GM19025 (cell line): ENCODE data around the gene PPP1R9B.

Experiments
- ATAC-seq: cut with Tn5 transposase; IDR thresholded peaks from one replicate; pipeline ENCODE4 v1.9.1; 2021; ENCODE audit warnings: mild to moderate bottlenecking, low read depth, moderate library complexity; ENCODE audit not compliant: unreplicated experiment

The PPP1R9B gene

GRCh38 chr17:50130559-50131305 is 19.7 kb downstream of the PPP1R9B start:
- no peak for ATAC-seq

- no peak for ATAC-seq
These were observed 20.5 kb downstream of the PPP1R9B start, which contains the start of gene SAMD14 for GRCh38 chr17:50129728-50130558. SAMD14 (minus strand) TSS chr17:50130160; CDS start chr17:50124959, 5,201 bp downstream.

GRCh38 chr17:50129353-50129727 is 21.1 kb downstream of the PPP1R9B start:
- no peak for ATAC-seq

- no peak for ATAC-seq
These were observed 21.8 kb downstream of the PPP1R9B start for GRCh38 chr17:50128441-50129352.

GRCh38 chr17:50127697-50128361 is 22.6 kb downstream of the PPP1R9B start:
- no peak for ATAC-seq

GRCh38 chr17:50125420-50125997 is 25.0 kb downstream of the PPP1R9B start:
- no peak for ATAC-seq

GRCh38 chr17:50123649-50124349 is 26.7 kb downstream of the PPP1R9B start:
- ATAC-seq: no peak

- no peak for ATAC-seq
These were observed 27.5 kb downstream of the PPP1R9B start for GRCh38 chr17:50122945-50123344.

- no peak for ATAC-seq
These were observed 29.8 kb downstream of the PPP1R9B start for GRCh38 chr17:50120475-50121253.

GRCh38 chr17:50118828-50119218 is 31.7 kb downstream of the PPP1R9B start:
- ATAC-seq: no peak

GRCh38 chr17:50118076-50118827 is 32.2 kb downstream of the PPP1R9B start:
- ATAC-seq: no peak

- ATAC-seq: no peak
These were observed 33.0 kb downstream of the PPP1R9B start for GRCh38 chr17:50117202-50118051.

GRCh38 chr17:50115756-50116155 is 34.7 kb downstream of the PPP1R9B start:
- no peak for ATAC-seq

- ATAC-seq: no peak
These were observed 35.6 kb downstream of the PPP1R9B start for GRCh38 chr17:50114849-50115357.

- no peak for ATAC-seq
These were observed 36.1 kb downstream of the PPP1R9B start for GRCh38 chr17:50114401-50114800.

GRCh38 chr17:50113624-50114320 is 36.7 kb downstream of the PPP1R9B start:
- no peak for ATAC-seq
